GM06990 (cell line): ENCODE data around the gene GLI1.

Experiments used
- DNase-seq: peaks from one replicate; pipeline ENCODE4 v3.0.0-alpha.2; 2011; ENCODE audit not compliant: insufficient read length; ENCODE audit errors: extremely low read depth
- H3K27me3 ChIP-seq: replicated peaks from 2 replicates; pipeline ENCODE4 v1.6.0; 2011; ENCODE audit warnings: low read length; ENCODE audit not compliant: control insufficient read depth, insufficient read depth
- H3K36me3 ChIP-seq: 2 replicates; pipeline ENCODE4 v1.5.1; 2011; ENCODE audit warnings: low read length; ENCODE audit not compliant: control insufficient read depth, insufficient read depth
- H3K4me3 ChIP-seq: replicated peaks from 2 replicates; pipeline ENCODE4 v1.5.1; 2011; ENCODE audit warnings: low read depth, mild to moderate bottlenecking, control low read depth, low read length
- CTCF ChIP-seq: IDR thresholded peaks from 2 replicates; pipeline ENCODE4 v1.5.1; 2011; ENCODE audit warnings: low read length, control low read depth, mild to moderate bottlenecking, inconsistent platforms; ENCODE audit not compliant: insufficient read depth, poor library complexity, severe bottlenecking

The GLI1 gene

GRCh38 chr12:57469296-57470164 lies 9.9 kb downstream of the GLI1 start:
- Histone ChIP-seq H3K36me3 (peaks cover 19% of the 10 kb centered on the region), H3K27me3 (no peaks in the 10 kb centered on the region)

GRCh38 chr12:57470286-57470969 lies 10.8 kb downstream of the GLI1 start:
- no peak for DNase-seq
- Histone ChIP-seq H3K27me3 (no peaks in the 10 kb centered on the region), H3K36me3 (peaks cover 27% of the 10 kb centered on the region), H3K4me3 (no peak overlapping the region)
- no peak for TF ChIP-seq CTCF

More at GRCh38 chr12:57469296-57470164, 9.9 kb downstream of the GLI1 start:
- no peak for TF ChIP-seq CTCF
- DNase-seq, result no peak
- no peak overlapping the region for H3K4me3 ChIP-seq

- Histone ChIP-seq H3K4me3 (no peak overlapping the region), H3K36me3 (peaks cover 27% of the 10 kb centered on the region), H3K27me3 (no peaks in the 10 kb centered on the region)
- DNase-seq, result no peak
- TF ChIP-seq CTCF, result no peak
Measured at GRCh38 chr12:57470970-57471656, 11.5 kb downstream of the GLI1 start.

GRCh38 chr12:57471661-57472060 lies 12.1 kb downstream of the GLI1 start:
- Histone ChIP-seq H3K27me3 (no peaks in the 10 kb centered on the region), H3K4me3 (no peak overlapping the region), H3K36me3 (peaks cover 27% of the 10 kb centered on the region)
- no peak for TF ChIP-seq CTCF
- DNase-seq, result no peak

GRCh38 chr12:57472391-57472790 lies 12.8 kb downstream of the GLI1 start:
- Histone ChIP-seq H3K27me3 (no peaks in the 10 kb centered on the region), H3K4me3 (no peak overlapping the region), H3K36me3 (peaks cover 27% of the 10 kb centered on the region)
- TF ChIP-seq CTCF, result no peak
- DNase-seq, result no peak
